T1000 (cell line): Measurements from ENCODE around the gene TMEM100.
"Not testable (repeated sequence)": the region's sequence is repeated elsewhere in the genome, so short reads cannot be mapped to it uniquely, and the experiment has no call there.

Experiments used
- DNase-seq: peaks from one replicate; lab custom pipeline; 2025; ENCODE audit warnings: mixed read lengths; lab: John Stamatoyannopoulos, UW

The TMEM100 gene

GRCh38 chr17:55687037-55687436 is 35.6 kb downstream of the TMEM100 start:
- no peak for DNase-seq

GRCh38 chr17:55683550-55684315 is 38.9 kb downstream of the TMEM100 start:
- no peak for DNase-seq

- no peak for DNase-seq
Observed at GRCh38 chr17:55681342-55681700, 41.3 kb downstream of the TMEM100 start.

- no peak for DNase-seq
Observed at GRCh38 chr17:55680686-55681341, 41.9 kb downstream of the TMEM100 start.

- no peak for DNase-seq
Observed at GRCh38 chr17:55677446-55677845, 45.2 kb downstream of the TMEM100 start.

GRCh38 chr17:55676274-55676673 is 46.4 kb downstream of the TMEM100 start:
- DNase-seq = no peak

GRCh38 chr17:55673743-55674506 is 48.7 kb downstream of the TMEM100 start:
- DNase-seq = no peak

- DNase-seq = no peak
Observed at GRCh38 chr17:55672585-55673501, 49.8 kb downstream of the TMEM100 start.

- DNase-seq = not testable (repeated sequence)
Observed at GRCh38 chr17:55672010-55672409, 50.7 kb downstream of the TMEM100 start.
